ENCODE results near the gene ZNF777. TPM values are rescaled to one million over a fixed set of nuclear protein-coding genes. Genes with fewer than 3 reads are reported as not detected.

The ZNF777 gene
- total and polyA plus RNA-seq, 8 donors: 1.2 to 15.2 (median 5.3) TPM

- H3K27me3 ChIP-seq: no peaks in the 10 kb centered on the region
- peak within 1 kb of the TSS; percentile 84 to 94 (median 90) for H3K27ac ChIP-seq
- no peaks in the 10 kb centered on the region for H3K9me3 ChIP-seq
- peaks cover 14 to 21% (median 18%) of the 10 kb centered on the region in 4 donors for H3K36me3 ChIP-seq
- no peak for TF ChIP-seq POLR2A (IDR thresholded peaks at IDR 0.05)
- TF ChIP-seq POLR2AphosphoS5 (IDR thresholded peaks at IDR 0.05): peak in 2 of 3 donors; percentile 53 to 58
- TF ChIP-seq EP300 (IDR thresholded peaks at IDR 0.05): no peak
- TF ChIP-seq CTCF (IDR thresholded peaks at IDR 0.05): peak in 3 of 7 experiments; percentile 20 to 85 (median 57)
- H3K4me1 ChIP-seq: peaks cover 14 to 31% (median 25%) of the 10 kb centered on the region in 4 donors
- WGBS, 5 donors: 0 to 2% (median 0%) methylated on average over 21 to 107 of the region's 109 CpGs
- DNase-seq: peak; percentile 88 to 95
- intact Hi-C loops (cut with DNase I; ENCODE audit: low total_unique reads): no loop called here
- H3K4me3 ChIP-seq: peak within 1 kb of the TSS; percentile 73 to 85 (median 78)
Measured at GRCh38 chr7:149497467-149498261, 36.8 kb upstream of the ZNF777 start, which contains the start of gene ZNF746. TSS of gene ZNF746 (minus strand) at chr7:149497809. CDS start at chr7:149497536, 273 bp downstream.

- peak overlapping the region; percentile 73 to 85 (median 78) for H3K4me3 ChIP-seq
- intact Hi-C loops (cut with DNase I; ENCODE audit: low total_unique reads): no loop called here
- no peaks in the 10 kb centered on the region for H3K9me3 ChIP-seq
- TF ChIP-seq CTCF (IDR thresholded peaks at IDR 0.05): no peak
- TF ChIP-seq POLR2AphosphoS5 (IDR thresholded peaks at IDR 0.05): no peak
- TF ChIP-seq POLR2A (IDR thresholded peaks at IDR 0.05): no peak
- H3K4me1 ChIP-seq: peaks cover 14 to 31% (median 25%) of the 10 kb centered on the region in 4 donors
- no peaks in the 10 kb centered on the region for H3K27me3 ChIP-seq
- H3K36me3 ChIP-seq: peaks cover 22 to 30% (median 27%) of the 10 kb centered on the region in 4 donors
- DNase-seq: peak; percentile 43 to 76
- 2 to 5% (median 3%) methylated on average over 24 to 51 of the region's 51 CpGs for WGBS, 5 donors
- H3K27ac ChIP-seq: peak overlapping the region; percentile 81 to 94 (median 90)
Measured at GRCh38 chr7:149496642-149497391, 36.0 kb upstream of the ZNF777 start.

GRCh38 chr7:149495785-149496641 lies 35.2 kb upstream of the ZNF777 start:
- Histone ChIP-seq H3K27me3 (no peaks in the 10 kb centered on the region), H3K4me3 (peak overlapping the region; percentile 73 to 85 (median 78)), H3K27ac (peak overlapping the region in 4 of 5 donors; percentile 81 to 94 (median 88)), H3K36me3 (peaks cover 30 to 38% (median 35%) of the 10 kb centered on the region in 4 donors), H3K9me3 (no peaks in the 10 kb centered on the region), H3K4me1 (peaks cover 14 to 31% (median 25%) of the 10 kb centered on the region in 4 donors)
- peak; percentile 61 to 82 for DNase-seq
- no peak for TF ChIP-seq POLR2AphosphoS5 (IDR thresholded peaks at IDR 0.05)
- TF ChIP-seq POLR2A (IDR thresholded peaks at IDR 0.05): no peak
- no peak for TF ChIP-seq CTCF (IDR thresholded peaks at IDR 0.05)
- no peak for TF ChIP-seq EP300 (IDR thresholded peaks at IDR 0.05)
- intact Hi-C loops (cut with DNase I; ENCODE audit: low total_unique reads): no loop called here
- WGBS, 5 donors: 44 to 59% (median 52%) methylated on average over 10 to 13 of the region's 13 CpGs
